ENCODE results near the gene RPL18. TPM values are rescaled to one million over a fixed set of nuclear protein-coding genes. Genes with fewer than 3 reads are reported as not detected.
"Not testable (repeated sequence)": the region's sequence is repeated elsewhere in the genome, so short reads cannot be mapped to it uniquely, and the experiment has no call there.

RPL18 gene
- total RNA-seq, 1 donor from 2014 or later = 876 TPM

GRCh38 chr19:48588670-48589401, 30.1 kb downstream of the RPL18 start:
- peak; percentile 96 for DNase-seq (ENCODE audit: low spot score)

GRCh38 chr19:48587387-48587786, 31.6 kb downstream of the RPL18 start:
- DNase-seq (ENCODE audit: low spot score) = no peak

GRCh38 chr19:48582168-48582567, 36.8 kb downstream of the RPL18 start:
- no peak for DNase-seq (ENCODE audit: low spot score)

- no peak for DNase-seq (ENCODE audit: low spot score)
Observed at GRCh38 chr19:48578891-48579290, 40.1 kb downstream of the RPL18 start.

- not testable (repeated sequence) for DNase-seq (ENCODE audit: low spot score)
Observed at GRCh38 chr19:48577908-48578307, 41.1 kb downstream of the RPL18 start.

GRCh38 chr19:48575931-48576622, 42.9 kb downstream of the RPL18 start:
- DNase-seq (ENCODE audit: low spot score) = no peak

GRCh38 chr19:48573163-48573505, 45.8 kb downstream of the RPL18 start:
- DNase-seq (ENCODE audit: low spot score) = no peak

- no peak for DNase-seq (ENCODE audit: low spot score)
Observed at GRCh38 chr19:48571378-48572162, 47.4 kb downstream of the RPL18 start.

- no peak for DNase-seq (ENCODE audit: low spot score)
Observed at GRCh38 chr19:48569814-48570213, 49.2 kb downstream of the RPL18 start.

GRCh38 chr19:48568345-48568886, 50.6 kb downstream of the RPL18 start:
- DNase-seq (ENCODE audit: low spot score) = peak; percentile 92

Other genes starting within 250 kb of the RPL18 start
- 113 TPM for gene KDELR1, start 227.6 kb downstream of the RPL18 start, total RNA-seq
- 0.48 TPM for gene GRIN2D, start 225.5 kb downstream of the RPL18 start, total RNA-seq
- 39.0 TPM for gene GRWD1, start 173.2 kb downstream of the RPL18 start, total RNA-seq
- gene KCNJ14, start 163.6 kb downstream of the RPL18 start, total RNA-seq = 1.0 TPM
- 34.9 TPM for gene CYTH2, start 149.8 kb downstream of the RPL18 start, total RNA-seq
- 0.45 TPM for gene LMTK3, start 107.3 kb downstream of the RPL18 start, total RNA-seq
- gene SULT2B1, start 67.0 kb downstream of the RPL18 start, total RNA-seq = 0.48 TPM
- not detected for gene SPACA4, start 12.4 kb downstream of the RPL18 start, total RNA-seq
- gene FAM83E, start 4.1 kb downstream of the RPL18 start, total RNA-seq = 0.71 TPM
- 14.0 TPM for gene SPHK2, start 328 bp upstream of the RPL18 start, total RNA-seq
- 1.4 TPM for gene DBP, start 18.2 kb upstream of the RPL18 start, total RNA-seq
- 3.3 TPM for gene CA11, start 27.0 kb upstream of the RPL18 start, total RNA-seq
- gene NTN5, start 53.8 kb upstream of the RPL18 start, total RNA-seq = 0.51 TPM
- gene FUT2, start 76.8 kb upstream of the RPL18 start, total RNA-seq = 0.19 TPM
- gene MAMSTR, start 100.5 kb upstream of the RPL18 start, total RNA-seq = 0.58 TPM
- gene RASIP1, start 121.4 kb upstream of the RPL18 start, total RNA-seq = 34.5 TPM
- 2.0 TPM for gene IZUMO1, start 127.7 kb upstream of the RPL18 start, total RNA-seq
- 5.7 TPM for gene FUT1, start 133.5 kb upstream of the RPL18 start, total RNA-seq
- not detected for gene FGF21, start 136.3 kb upstream of the RPL18 start, total RNA-seq
- 20.3 TPM for gene BCAT2, start 191.9 kb upstream of the RPL18 start, total RNA-seq
- gene HSD17B14, start 217.3 kb upstream of the RPL18 start, total RNA-seq = 9.4 TPM
- gene PLEKHA4, start 249.4 kb upstream of the RPL18 start, total RNA-seq = 44.9 TPM